Muscle of arm (tissue), 14 donors: ENCODE measurements around the gene KCNK2. TPM values are rescaled to one million over a fixed set of nuclear protein-coding genes. Genes with fewer than 3 reads are reported as not detected.
A peak's percentile ranks its signal among the peaks of the same experiment; 100 is the strongest.

Source experiments
- DNase-seq: peaks from one replicate; pipeline ENCODE4 v3.0.0-alpha.2; 2013
- long read RNA-seq, 11 donors: transcript quantifications; one replicate each; lab custom pipeline, GENCODE V29; 2026
- polyA plus RNA-seq, 12 donors: library from polyadenylated mRNA; unstranded; fragments of 120-200 nt; gene quantifications; one replicate each; pipeline ENCODE4 v1.2.1, GENCODE V29; 2013; ENCODE audit not compliant: insufficient read length in 12 of 12

The KCNK2 gene
- 10 to 100 TPM in 1 of 12 donors, 1 to 10 TPM in 10, not detected in 1; 2.7 to 12.7 (median 4.9) TPM for polyA plus RNA-seq
- long read RNA-seq, donor 1, partial matches to known transcripts = 0 of 1 reads
- long read RNA-seq, donor 1, other reads (novel, unspliced or antisense) = 0 of 1 reads
- long read RNA-seq, donor 2 = 0 reads
- long read RNA-seq, donor 3 = 0 reads
- long read RNA-seq, donor 4 = 0 reads
- long read RNA-seq, donor 5, partial matches to known transcripts = 0 of 3 reads
- long read RNA-seq, donor 5, other reads (novel, unspliced or antisense) = 0 of 3 reads
- long read RNA-seq, donor 6 = 0 reads
- long read RNA-seq, donor 7 = 0 reads
- long read RNA-seq, donor 8 = 0 reads
- long read RNA-seq, donor 9 = 0 reads
- long read RNA-seq, donor 10, partial matches to known transcripts = 0 of 1 reads
- long read RNA-seq, donor 10, other reads (novel, unspliced or antisense) = 0 of 1 reads
- long read RNA-seq, donor 11 = 0 reads

DNA sequence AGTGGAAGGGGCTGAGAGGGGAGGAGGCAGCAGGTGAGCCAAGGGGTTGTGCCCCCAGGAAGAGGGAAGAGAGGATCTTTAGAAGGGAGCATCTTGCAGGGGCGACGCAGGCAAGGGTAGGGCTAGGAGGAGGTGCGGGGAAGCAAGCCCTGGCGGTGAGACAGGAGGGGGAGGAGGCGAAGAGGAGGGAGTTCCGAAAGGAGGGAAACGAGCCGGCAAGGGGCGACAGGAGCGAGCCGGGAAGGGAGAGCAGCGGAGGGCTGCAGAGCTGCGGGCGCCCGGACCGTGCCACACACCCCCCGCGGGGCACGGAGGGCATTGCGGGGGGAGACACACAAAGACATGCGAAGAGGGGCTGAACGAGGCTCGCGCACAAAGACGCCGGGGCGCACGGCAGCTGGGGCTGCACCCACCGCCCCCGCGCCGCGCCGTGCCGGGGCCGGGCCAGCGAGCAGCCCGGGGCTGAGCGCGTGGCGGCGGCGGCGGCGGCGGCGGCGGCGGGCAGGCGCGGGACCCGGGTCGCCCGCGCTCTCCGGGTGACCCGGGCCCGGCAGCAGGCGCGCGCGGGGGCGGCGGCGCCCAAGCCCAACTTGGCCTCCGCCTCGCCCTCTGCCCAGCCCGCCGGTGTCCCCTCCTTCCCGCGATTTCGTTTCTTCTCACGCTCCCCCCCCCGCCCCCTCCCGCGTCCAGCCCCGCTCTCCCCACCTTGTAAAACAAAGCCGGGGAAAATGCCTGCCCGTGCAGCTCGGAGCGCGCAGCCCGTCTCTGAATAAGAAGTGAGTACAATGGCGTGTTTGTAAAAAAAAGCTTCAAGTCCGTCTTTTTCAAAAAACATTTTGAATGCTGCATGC is at the start of gene KCNK2:
KCNK2 (plus strand) TSS at position 206 of the 851 bp plus-strand sequence. CDS start 649 bp downstream, outside the sequence.
- no peak for DNase-seq

- no peak for DNase-seq
Measured at GRCh38 chr1:215032911-215033526, 49.5 kb upstream of the KCNK2 start.

GRCh38 chr1:215040190-215040589 is 42.3 kb upstream of the KCNK2 start:
- no peak for DNase-seq

DNA sequence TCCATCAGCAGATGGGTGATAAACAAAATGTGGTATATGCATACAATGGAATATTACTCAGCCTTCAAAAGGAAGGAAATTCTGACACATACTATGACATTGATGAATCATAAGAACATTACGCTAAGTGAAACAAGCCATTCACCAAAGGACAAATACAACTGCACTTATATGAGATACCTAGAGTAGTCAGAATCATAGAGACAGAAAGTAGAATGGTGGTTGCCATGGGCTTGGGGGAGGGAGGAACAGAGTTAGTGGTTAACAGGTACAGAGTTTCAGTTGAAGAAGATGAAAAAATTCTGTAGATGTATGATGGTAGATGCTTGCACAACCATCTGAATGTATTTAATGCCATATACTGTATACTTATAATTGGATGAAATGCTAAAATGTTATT is 39.1 kb upstream of the KCNK2 start:
- DNase-seq = no peak

DNA sequence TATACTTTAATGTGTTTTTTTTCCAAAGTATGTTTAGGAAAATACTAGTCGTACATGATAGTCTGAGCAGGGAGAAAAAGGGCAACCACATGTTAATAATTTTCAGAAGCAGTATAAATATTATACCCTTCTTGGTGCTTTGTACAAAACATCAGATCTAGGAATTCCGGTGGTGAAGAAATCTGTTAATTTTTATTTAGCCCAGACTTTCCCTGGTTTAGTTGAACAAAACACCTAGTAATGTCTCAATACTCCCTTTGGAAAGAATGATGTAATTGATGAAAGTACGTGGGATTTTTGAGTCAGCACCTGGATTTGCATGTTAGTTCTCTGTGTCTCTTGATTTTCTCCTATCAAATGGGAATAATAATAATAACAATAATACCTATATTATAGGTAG is 38.4 kb upstream of the KCNK2 start:
- no peak for DNase-seq

- DNase-seq = peak; percentile 37
Measured at GRCh38 chr1:215045698-215046308, 36.7 kb upstream of the KCNK2 start.

GRCh38 chr1:215052256-215053015 is 30.1 kb upstream of the KCNK2 start:
- no peak for DNase-seq

- DNase-seq = no peak
Measured at GRCh38 chr1:215054266-215054665, 28.3 kb upstream of the KCNK2 start.

- no peak for DNase-seq
Measured at GRCh38 chr1:215055281-215055935, 27.1 kb upstream of the KCNK2 start.

DNA sequence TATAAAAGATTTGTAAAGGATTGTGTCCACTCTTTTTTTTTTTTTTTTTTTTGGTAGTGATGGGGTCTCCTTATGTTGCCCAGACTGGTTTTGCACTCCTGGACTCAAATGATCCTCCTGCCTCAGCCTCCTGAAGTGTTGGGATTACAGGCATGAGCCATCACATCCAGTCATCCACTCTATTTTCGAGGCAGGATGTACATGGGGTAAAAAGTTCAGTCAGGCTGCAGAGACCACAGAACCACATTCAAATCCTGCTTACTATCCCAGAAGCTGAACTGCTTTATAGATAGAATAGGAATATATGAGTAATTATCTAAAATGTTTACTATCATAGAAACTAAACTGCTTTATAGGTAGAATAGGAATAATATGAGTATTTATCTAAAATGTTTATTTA is 26.0 kb upstream of the KCNK2 start:
- DNase-seq = no peak

- no peak for DNase-seq
Measured at GRCh38 chr1:215059947-215060346, 22.6 kb upstream of the KCNK2 start.

DNA sequence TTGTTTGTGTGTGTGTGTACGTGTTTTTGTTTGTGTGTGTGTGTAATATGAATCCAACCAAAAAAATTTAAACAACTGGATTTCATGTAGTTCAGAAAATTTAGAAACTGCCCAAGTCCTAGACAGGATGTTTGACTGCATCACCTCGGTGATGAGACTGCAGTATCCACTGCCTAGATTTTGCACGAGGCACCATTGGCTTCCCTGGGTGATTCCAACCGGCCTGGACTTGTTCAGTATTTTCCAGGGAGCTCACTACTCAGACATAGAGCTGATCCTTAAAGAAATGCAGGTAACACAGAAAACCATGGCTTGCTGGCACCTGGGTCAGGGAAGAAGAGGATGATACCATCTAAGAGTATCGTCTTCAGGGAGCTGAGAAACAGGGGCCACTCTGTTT is 18.2 kb upstream of the KCNK2 start:
- no peak for DNase-seq

- no peak for DNase-seq
Measured at GRCh38 chr1:215071078-215071477, 11.5 kb upstream of the KCNK2 start.

GRCh38 chr1:215076322-215076721 is 6.2 kb upstream of the KCNK2 start:
- DNase-seq = no peak

- no peak for DNase-seq
Measured at GRCh38 chr1:215079456-215079855, 3.1 kb upstream of the KCNK2 start.

GRCh38 chr1:215081661-215082531 is 641 bp upstream of the KCNK2 start:
- no peak for DNase-seq

- DNase-seq = no peak
Measured at GRCh38 chr1:215083383-215083961, 935 bp downstream of the KCNK2 start.

- DNase-seq = no peak
Measured at GRCh38 chr1:215084621-215085020, 2.1 kb downstream of the KCNK2 start.

DNA sequence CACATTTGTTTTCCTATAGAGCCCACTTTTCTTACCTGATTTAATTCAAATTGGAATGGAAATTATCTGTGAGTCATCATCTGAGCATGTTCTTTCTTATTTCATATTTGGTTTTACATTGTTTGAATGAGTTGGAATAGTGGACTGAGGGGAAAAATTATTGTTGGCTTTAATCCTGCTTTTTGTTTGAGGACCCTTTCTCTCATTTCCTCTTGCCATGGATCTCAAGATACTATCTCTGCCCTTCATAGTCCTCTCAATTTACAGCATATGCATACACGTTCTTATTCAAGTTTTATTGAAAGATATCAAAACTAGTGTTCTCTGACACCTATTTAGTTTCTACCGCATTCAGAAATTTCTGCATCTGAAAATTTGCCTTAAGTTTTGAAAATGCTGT is 5.1 kb downstream of the KCNK2 start:
- no peak for DNase-seq
